Smooth muscle cell (in vitro differentiated cells): ENCODE measurements around the gene MRRF. TPM values are rescaled to one million over a fixed set of nuclear protein-coding genes. Genes with fewer than 3 reads are reported as not detected.
A peak's percentile ranks its signal among the peaks of the same experiment; 100 is the strongest.

Source experiments
- DNase-seq: peaks from one replicate; lab custom pipeline; 2025; ENCODE audit not compliant: unreplicated experiment; lab: John Stamatoyannopoulos, UW
- H2AFZ ChIP-seq: fragments of 200-600 bp; sonication (generic); 2 replicates; pipeline ENCODE4 v1.6.0; 2016; ENCODE audit warnings: antibody characterized with exemption, low read depth, mild to moderate bottlenecking
- H3F3A ChIP-seq: fragments of 200-600 bp; sonication (generic); 2 replicates; pipeline ENCODE4 v1.6.0; 2017; ENCODE audit warnings: antibody characterized with exemption, low read depth
- H3K27ac ChIP-seq: fragments of 200-600 bp; sonication (generic); 2 replicates; pipeline ENCODE4 v1.5.1; 2016; ENCODE audit warnings: low read depth, mild to moderate bottlenecking
- H3K27me3 ChIP-seq: fragments of 200-600 bp; sonication (generic); 2 replicates; pipeline ENCODE4 v1.6.1; 2016; ENCODE audit warnings: low read depth, mild to moderate bottlenecking
- H3K36me3 ChIP-seq: fragments of 200-600 bp; sonication (generic); 2 replicates; pipeline ENCODE4 v1.5.1; 2016; ENCODE audit warnings: low read depth
- H3K4me1 ChIP-seq: fragments of 200-600 bp; sonication (generic); 2 replicates; pipeline ENCODE4 v1.5.1; 2016; ENCODE audit warnings: low read depth
- H3K4me2 ChIP-seq: fragments of 200-600 bp; sonication (generic); 2 replicates; pipeline ENCODE4 v1.6.0; 2016; ENCODE audit warnings: mild to moderate bottlenecking
- H3K4me3 ChIP-seq: fragments of 200-600 bp; sonication (generic); 2 replicates; pipeline ENCODE4 v1.5.1; 2016; ENCODE audit warnings: mild to moderate bottlenecking
- H3K79me2 ChIP-seq: fragments of 200-600 bp; sonication (generic); 2 replicates; pipeline ENCODE4 v1.6.0; 2016; ENCODE audit warnings: low read depth, mild to moderate bottlenecking
- H3K9ac ChIP-seq: fragments of 200-600 bp; sonication (generic); 2 replicates; pipeline ENCODE4 v1.6.0; 2016; ENCODE audit warnings: low read depth
- H3K9me3 ChIP-seq: fragments of 200-600 bp; sonication (generic); replicated peaks from 2 replicates; pipeline ENCODE4 v1.5.1; 2016; ENCODE audit warnings: low read depth
- H4K20me1 ChIP-seq: fragments of 200-600 bp; sonication (generic); 2 replicates; pipeline ENCODE4 v1.6.0; 2016; ENCODE audit warnings: low read depth
- CTCF ChIP-seq: fragments of 200-600 bp; sonication (generic); IDR thresholded peaks from 2 replicates; pipeline ENCODE4 v1.5.1; 2017; ENCODE audit warnings: borderline replicate concordance, mild to moderate bottlenecking, antibody characterized with exemption; ENCODE audit not compliant: insufficient read depth, poor library complexity, severe bottlenecking
- WGBS: methylation state at CpG from one replicate; pipeline ENCODE4 v1.1.7; 2016; ENCODE audit warnings: low lambda C conversion rate; 5-methylcytosine and 5-hydroxymethylcytosine counted together
- polyA plus RNA-seq: library from polyadenylated mRNA; unstranded; fragments of >200 nt; fragmentation: Nextera tagmentation; extraction: Ambion mirVana; gene quantifications from 2 replicates; pipeline ENCODE4 v1.2.1, GENCODE V29; 2016
- total RNA-seq: library from RNA; depleted of rRNA; stranded (reverse); fragments of >200 nt; gene quantifications from 2 replicates; pipeline ENCODE4 v1.2.3, GENCODE V29; 2014

The MRRF gene
- total and polyA plus RNA-seq, 2 experiments from 2014 or later = 8.4 to 28.1 TPM

DNA sequence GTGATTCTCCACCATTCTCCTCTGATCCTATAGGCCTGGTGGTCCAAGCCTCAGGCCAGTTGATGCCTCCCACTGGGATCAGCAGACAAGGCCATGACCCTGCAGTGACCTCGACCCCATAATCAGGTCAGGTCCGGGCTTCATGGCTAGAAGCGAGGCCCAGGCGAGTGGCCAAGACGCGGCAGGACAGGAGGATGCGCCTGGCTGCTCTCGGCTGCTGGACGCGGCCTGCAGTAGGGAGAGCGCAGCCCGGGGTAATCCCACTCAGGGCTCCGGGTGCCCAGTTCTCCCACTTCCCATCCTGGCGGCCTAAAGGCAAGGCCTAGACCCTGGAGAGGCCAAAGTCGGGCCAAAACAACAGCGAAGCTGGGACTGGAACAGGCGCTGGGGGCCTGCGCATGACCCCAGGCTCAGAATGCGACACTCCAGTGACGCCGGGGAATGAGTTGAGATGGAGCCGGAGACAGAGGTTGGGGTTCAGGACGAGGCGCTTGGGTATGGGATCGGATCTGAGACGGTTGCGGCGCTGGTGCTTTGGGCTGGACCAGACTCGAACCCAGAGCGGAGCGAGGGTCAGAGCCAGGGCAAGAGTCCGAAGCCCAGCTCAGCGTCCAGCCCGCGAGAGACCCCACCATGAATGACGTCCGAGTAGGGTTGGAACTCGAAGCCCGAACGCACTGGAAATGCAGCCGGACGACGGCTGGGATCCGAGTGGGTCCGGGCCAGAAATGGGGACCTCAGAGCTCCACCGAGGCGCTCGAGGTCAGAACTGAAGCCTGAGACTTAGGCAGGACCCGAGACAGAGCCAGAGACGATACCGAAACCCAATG is 39.2 kb upstream of the MRRF start:
- Histone ChIP-seq H3K27me3 (peaks cover 100% of the 10 kb centered on the region), H3K27ac (no peak overlapping the region), H3K4me3 (no peak overlapping the region), H3K4me2 (no peak overlapping the region), H3K36me3 (no peaks in the 10 kb centered on the region), H3F3A (no peaks in the 10 kb centered on the region), H3K9me3 (no peaks in the 10 kb centered on the region), H3K9ac (no peak overlapping the region), H4K20me1 (no peaks in the 10 kb centered on the region), H3K79me2 (no peaks in the 10 kb centered on the region), H2AFZ (no peak overlapping the region), H3K4me1 (peaks cover 11% of the 10 kb centered on the region)
- no peak for DNase-seq
- 70% methylated on average over 51 of the region's 51 CpGs for WGBS
- no peak for TF ChIP-seq CTCF

DNA sequence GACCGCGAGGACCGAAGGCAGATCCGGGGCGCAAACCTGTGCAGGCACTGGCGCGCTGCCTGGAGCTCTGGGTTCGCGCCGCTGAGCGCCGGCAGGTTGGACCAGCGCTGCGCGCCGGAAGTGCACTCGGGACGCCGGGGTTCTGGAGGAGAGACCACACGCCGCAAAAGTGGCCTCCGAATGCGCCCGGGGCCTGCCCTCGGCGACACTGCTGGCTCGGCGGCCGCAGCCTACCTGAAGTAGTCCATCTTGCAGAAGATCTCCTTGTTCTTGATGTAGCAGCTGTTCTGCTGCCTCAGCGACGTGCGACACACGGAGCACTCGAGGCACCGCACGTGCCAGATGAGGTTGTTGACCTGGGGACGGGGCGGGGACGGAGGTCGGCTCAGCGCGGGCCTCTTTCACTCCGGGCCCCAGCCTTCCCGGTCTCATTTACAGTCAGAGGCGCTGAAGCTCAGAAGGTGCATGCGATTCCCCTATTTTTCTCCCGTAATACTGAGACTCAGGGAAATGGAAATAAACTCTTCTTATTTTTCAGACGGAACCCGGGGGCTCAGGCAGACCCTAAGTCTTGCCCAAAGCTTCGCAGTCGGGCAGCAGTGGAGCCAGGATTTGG is 38.4 kb upstream of the MRRF start:
- TF ChIP-seq CTCF = no peak
- H3K9me3 ChIP-seq = no peaks in the 10 kb centered on the region
- peaks cover 100% of the 10 kb centered on the region for H3K27me3 ChIP-seq
- WGBS = 23% methylated on average over 51 of the region's 51 CpGs
- no peaks in the 10 kb centered on the region for H3K36me3 ChIP-seq
- no peak for DNase-seq
- H3F3A ChIP-seq = no peaks in the 10 kb centered on the region
- H3K9ac ChIP-seq = no peak overlapping the region
- H3K79me2 ChIP-seq = no peaks in the 10 kb centered on the region
- no peak overlapping the region for H3K4me2 ChIP-seq
- no peak overlapping the region for H3K4me3 ChIP-seq
- H2AFZ ChIP-seq = no peak overlapping the region
- H3K4me1 ChIP-seq = peaks cover 11% of the 10 kb centered on the region
- H4K20me1 ChIP-seq = no peaks in the 10 kb centered on the region
- no peak overlapping the region for H3K27ac ChIP-seq

GRCh38 chr9:122226758-122227574 is 37.7 kb upstream of the MRRF start:
- H3K4me2 ChIP-seq = peak overlapping the region; percentile 94

More at GRCh38 chr9:122226758-122227574, 37.7 kb upstream of the MRRF start:
- no peak overlapping the region for H3K4me3 ChIP-seq
- no peaks in the 10 kb centered on the region for H3K79me2 ChIP-seq
- H3F3A ChIP-seq = no peaks in the 10 kb centered on the region
- TF ChIP-seq CTCF = no peak
- 4% methylated on average over 52 of the region's 59 CpGs for WGBS
- no peaks in the 10 kb centered on the region for H3K36me3 ChIP-seq
- no peaks in the 10 kb centered on the region for H4K20me1 ChIP-seq
- H3K9me3 ChIP-seq = no peaks in the 10 kb centered on the region
- no peak for DNase-seq
- H3K9ac ChIP-seq = no peak overlapping the region
- no peak overlapping the region for H3K27ac ChIP-seq
- peaks cover 100% of the 10 kb centered on the region for H3K27me3 ChIP-seq
- no peak overlapping the region for H2AFZ ChIP-seq
- H3K4me1 ChIP-seq = peaks cover 11% of the 10 kb centered on the region
